Measurements from ENCODE around the gene GH2.
"Not testable (repeated sequence)": the region's sequence is repeated elsewhere in the genome, so short reads cannot be mapped to it uniquely, and the experiment has no call there.

The GH2 gene

GRCh38 chr17:63927464-63928171 is 45.9 kb upstream of the GH2 start:
- TF ChIP-seq EZH2 (IDR thresholded peaks at IDR 0.05; ENCODE audit: borderline replicate concordance, low read length) (no peak), CTCF (IDR thresholded peaks at IDR 0.05; ENCODE audit: low read length) (no peak)
- H3K4me3 ChIP-seq (ENCODE audit: low read depth, low read length, poor library complexity, severe bottlenecking) = peak overlapping the region; percentile 97
- H3K36me3 ChIP-seq (ENCODE audit: insufficient read depth, low read length) = peaks cover 50% of the 10 kb centered on the region
- peaks cover 21% of the 10 kb centered on the region for H3K79me2 ChIP-seq (ENCODE audit: insufficient read depth, low read length)
- H3K9ac ChIP-seq (ENCODE audit: low read length) = peak overlapping the region; percentile 100
- no peaks in the 10 kb centered on the region for H3K27me3 ChIP-seq (ENCODE audit: insufficient read depth, low read length)
- H2AFZ ChIP-seq (ENCODE audit: low read length) = no peak overlapping the region
- H3K9me2 ChIP-seq (ENCODE audit: low read depth, low read length) = no peaks in the 10 kb centered on the region
- peak overlapping the region; percentile 97 for H3K27ac ChIP-seq (ENCODE audit: low read depth, low read length, poor library complexity, severe bottlenecking)
- peak overlapping the region; percentile 96 for H3K4me2 ChIP-seq (ENCODE audit: low read length)
- no peaks in the 10 kb centered on the region for H3K9me3 ChIP-seq (ENCODE audit: low read length)
- peaks cover 18% of the 10 kb centered on the region for H3F3A ChIP-seq (ENCODE audit: insufficient read depth, low read length)
- peaks cover 82% of the 10 kb centered on the region for H3K4me1 ChIP-seq (ENCODE audit: insufficient read depth, low read length, severe bottlenecking)
- H4K20me1 ChIP-seq (ENCODE audit: insufficient read depth, low read length) = no peaks in the 10 kb centered on the region

GRCh38 chr17:63926164-63926563 is 44.4 kb upstream of the GH2 start:
- no peak for TF ChIP-seq CTCF (IDR thresholded peaks at IDR 0.05; ENCODE audit: low read length)
- TF ChIP-seq EZH2 (IDR thresholded peaks at IDR 0.05; ENCODE audit: borderline replicate concordance, low read length) = no peak
- peaks cover 41% of the 10 kb centered on the region for H3K36me3 ChIP-seq (ENCODE audit: insufficient read depth, low read length)
- H3K9me2 ChIP-seq (ENCODE audit: low read depth, low read length) = no peaks in the 10 kb centered on the region
- H2AFZ ChIP-seq (ENCODE audit: low read length) = no peak overlapping the region
- H3K9ac ChIP-seq (ENCODE audit: low read length) = peak overlapping the region; percentile 64
- H3K27ac ChIP-seq (ENCODE audit: low read depth, low read length, poor library complexity, severe bottlenecking) = peak overlapping the region; percentile 97
- peaks cover 92% of the 10 kb centered on the region for H3K4me1 ChIP-seq (ENCODE audit: insufficient read depth, low read length, severe bottlenecking)
- H3F3A ChIP-seq (ENCODE audit: insufficient read depth, low read length) = peaks cover 18% of the 10 kb centered on the region
- H3K27me3 ChIP-seq (ENCODE audit: insufficient read depth, low read length) = no peaks in the 10 kb centered on the region
- peaks cover 10% of the 10 kb centered on the region for H3K79me2 ChIP-seq (ENCODE audit: insufficient read depth, low read length)
- no peak overlapping the region for H3K4me3 ChIP-seq (ENCODE audit: low read depth, low read length, poor library complexity, severe bottlenecking)
- H4K20me1 ChIP-seq (ENCODE audit: insufficient read depth, low read length) = no peaks in the 10 kb centered on the region
- H3K4me2 ChIP-seq (ENCODE audit: low read length) = peak overlapping the region; percentile 44; the same call in 1 of the 2 replicates
- H3K9me3 ChIP-seq (ENCODE audit: low read length) = no peaks in the 10 kb centered on the region

GRCh38 chr17:63925615-63926014 is 43.9 kb upstream of the GH2 start:
- peak overlapping the region; percentile 64 for H3K9ac ChIP-seq (ENCODE audit: low read length)
- no peaks in the 10 kb centered on the region for H3K9me2 ChIP-seq (ENCODE audit: low read depth, low read length)
- no peaks in the 10 kb centered on the region for H4K20me1 ChIP-seq (ENCODE audit: insufficient read depth, low read length)
- H3F3A ChIP-seq (ENCODE audit: insufficient read depth, low read length) = peaks cover 18% of the 10 kb centered on the region
- H3K4me2 ChIP-seq (ENCODE audit: low read length) = peak overlapping the region; percentile 44; the same call in 1 of the 2 replicates
- H3K27me3 ChIP-seq (ENCODE audit: insufficient read depth, low read length) = no peaks in the 10 kb centered on the region
- no peak overlapping the region for H3K4me3 ChIP-seq (ENCODE audit: low read depth, low read length, poor library complexity, severe bottlenecking)
- peaks cover 36% of the 10 kb centered on the region for H3K36me3 ChIP-seq (ENCODE audit: insufficient read depth, low read length)
- H3K27ac ChIP-seq (ENCODE audit: low read depth, low read length, poor library complexity, severe bottlenecking) = peak overlapping the region; percentile 97
- no peaks in the 10 kb centered on the region for H3K9me3 ChIP-seq (ENCODE audit: low read length)
- peaks cover 97% of the 10 kb centered on the region for H3K4me1 ChIP-seq (ENCODE audit: insufficient read depth, low read length, severe bottlenecking)
- peaks cover 4% of the 10 kb centered on the region for H3K79me2 ChIP-seq (ENCODE audit: insufficient read depth, low read length)
- no peak overlapping the region for H2AFZ ChIP-seq (ENCODE audit: low read length)
- TF ChIP-seq CTCF (IDR thresholded peaks at IDR 0.05; ENCODE audit: low read length) (no peak), EZH2 (IDR thresholded peaks at IDR 0.05; ENCODE audit: borderline replicate concordance, low read length) (no peak)

GRCh38 chr17:63922402-63922801 is 40.7 kb upstream of the GH2 start:
- H3K27me3 ChIP-seq (ENCODE audit: insufficient read depth, low read length); H3K9me3 ChIP-seq (ENCODE audit: low read length); H3K4me3 ChIP-seq (ENCODE audit: low read depth, low read length, poor library complexity, severe bottlenecking); H4K20me1 ChIP-seq (ENCODE audit: insufficient read depth, low read length); H2AFZ ChIP-seq (ENCODE audit: low read length); H3K9me2 ChIP-seq (ENCODE audit: low read depth, low read length); H3K36me3 ChIP-seq (ENCODE audit: insufficient read depth, low read length); H3K79me2 ChIP-seq (ENCODE audit: insufficient read depth, low read length): not testable (repeated sequence)
- Histone ChIP-seq H3F3A (ENCODE audit: insufficient read depth, low read length) (peaks cover 18% of the 10 kb centered on the region), H3K27ac (ENCODE audit: low read depth, low read length, poor library complexity, severe bottlenecking) (peak overlapping the region; percentile 97), H3K4me2 (ENCODE audit: low read length) (peak overlapping the region; percentile 42; the same call in 1 of the 2 replicates), H3K4me1 (ENCODE audit: insufficient read depth, low read length, severe bottlenecking) (peaks cover 82% of the 10 kb centered on the region), H3K9ac (ENCODE audit: low read length) (peak overlapping the region; percentile 47; the same call in 1 of the 2 replicates)

GRCh38 chr17:63920779-63921178 is 39.0 kb upstream of the GH2 start:
- H3K36me3 ChIP-seq (ENCODE audit: insufficient read depth, low read length); H3F3A ChIP-seq (ENCODE audit: insufficient read depth, low read length); H4K20me1 ChIP-seq (ENCODE audit: insufficient read depth, low read length); H2AFZ ChIP-seq (ENCODE audit: low read length); H3K27me3 ChIP-seq (ENCODE audit: insufficient read depth, low read length); H3K9me2 ChIP-seq (ENCODE audit: low read depth, low read length); H3K9me3 ChIP-seq (ENCODE audit: low read length); H3K79me2 ChIP-seq (ENCODE audit: insufficient read depth, low read length); H3K4me3 ChIP-seq (ENCODE audit: low read depth, low read length, poor library complexity, severe bottlenecking): not testable (repeated sequence)
- Histone ChIP-seq H3K9ac (ENCODE audit: low read length) (peak overlapping the region; percentile 29; the same call in 1 of the 2 replicates), H3K4me1 (ENCODE audit: insufficient read depth, low read length, severe bottlenecking) (peaks cover 72% of the 10 kb centered on the region), H3K27ac (ENCODE audit: low read depth, low read length, poor library complexity, severe bottlenecking) (peak overlapping the region; percentile 86), H3K4me2 (ENCODE audit: low read length) (peak overlapping the region; percentile 57; the same call in 1 of the 2 replicates)

All from OCI-LY1 (cell line).